Activated CD4-positive, alpha-beta memory T cell treated with anti-CD3 and anti-CD28 coated beads for 36 hours (primary cell): ENCODE results near the gene OR8B12. TPM values are rescaled to one million over a fixed set of nuclear protein-coding genes. Genes with fewer than 3 reads are reported as not detected.

Experiments used
- CTCF ChIA-PET: fragments of 350-600 bp; sonication (Branson Sonifier 250); formaldehyde crosslinking; loops from one replicate; lab custom pipeline; 2021; ENCODE audit warnings: antibody characterized with exemption, inconsistent platforms; lab: Charles Lee
- POLR2A ChIA-PET: fragments of 350-600 bp; sonication (Branson Sonifier 250); formaldehyde crosslinking; loops from one replicate; lab custom pipeline; 2021; ENCODE audit warnings: antibody characterized with exemption; lab: Charles Lee
- DNase-seq: peaks from one replicate; pipeline ENCODE4 v3.0.0-alpha.2; 2020
- H3K27ac Mint-ChIP-seq: one replicate; pipeline ENCODE4 v1.8.0; 2021; ENCODE audit warnings: mixed read lengths
- H3K27me3 Mint-ChIP-seq: one replicate; pipeline ENCODE4 v1.8.0; 2021; ENCODE audit warnings: mixed read lengths
- H3K36me3 Mint-ChIP-seq: one replicate; pipeline ENCODE4 v1.8.0; 2021; ENCODE audit warnings: mixed read lengths
- H3K4me1 Mint-ChIP-seq: one replicate; pipeline ENCODE4 v1.8.0; 2021; ENCODE audit warnings: low read depth, mixed read lengths
- H3K4me3 Mint-ChIP-seq: one replicate; pipeline ENCODE4 v1.8.0; 2021; ENCODE audit warnings: mild to moderate bottlenecking, mixed read lengths
- H3K9me3 Mint-ChIP-seq: one replicate; pipeline ENCODE4 v1.8.0; 2021; ENCODE audit warnings: mixed read lengths
- intact Hi-C: fragments of 100-400 bp; cut with micrococcal nuclease; formaldehyde crosslinking; loops from one replicate; pipeline ENCODE4 v1.15.1; 2023
- total RNA-seq, 2 experiments: library from RNA; stranded (reverse); gene quantifications; one replicate each; pipeline ENCODE4 v1.2.3, GENCODE V29; 2021

OR8B12 gene, protein sequence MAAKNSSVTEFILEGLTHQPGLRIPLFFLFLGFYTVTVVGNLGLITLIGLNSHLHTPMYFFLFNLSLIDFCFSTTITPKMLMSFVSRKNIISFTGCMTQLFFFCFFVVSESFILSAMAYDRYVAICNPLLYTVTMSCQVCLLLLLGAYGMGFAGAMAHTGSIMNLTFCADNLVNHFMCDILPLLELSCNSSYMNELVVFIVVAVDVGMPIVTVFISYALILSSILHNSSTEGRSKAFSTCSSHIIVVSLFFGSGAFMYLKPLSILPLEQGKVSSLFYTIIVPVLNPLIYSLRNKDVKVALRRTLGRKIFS
- not detected for total RNA-seq

DNA sequence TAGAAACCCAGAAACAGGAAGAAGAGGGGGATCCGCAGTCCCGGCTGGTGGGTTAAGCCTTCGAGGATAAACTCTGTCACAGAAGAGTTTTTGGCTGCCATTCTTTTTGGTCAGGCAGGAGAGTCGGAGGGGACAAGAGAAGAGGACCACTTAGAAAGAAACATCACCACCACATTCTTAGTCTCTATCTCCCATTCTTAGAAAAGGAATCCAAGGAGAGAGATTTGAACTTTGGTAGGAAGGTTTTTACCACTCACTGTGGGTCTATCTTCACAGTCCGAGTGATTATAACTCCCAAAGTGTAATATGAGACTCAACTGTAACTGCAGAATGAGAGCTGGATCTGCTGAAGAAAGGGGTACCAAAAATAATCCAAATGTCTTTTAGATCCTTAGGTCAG lies at the start of gene OR8B12:
Gene OR8B12, minus strand, starts transcription at position 101 of the 400 bp plus-strand sequence. Its CDS starts 0 bp downstream, at position 101.
- Mint-ChIP-seq H3K4me1 (no peaks in the 10 kb centered on the region), H3K36me3 (no peaks in the 10 kb centered on the region), H3K4me3 (no peak within 1 kb of the TSS), H3K9me3 (no peaks in the 10 kb centered on the region), H3K27ac (no peak within 1 kb of the TSS), H3K27me3 (peaks cover 5% of the 10 kb centered on the region)
- intact Hi-C loops = no loop called here
- no peak for DNase-seq
- POLR2A ChIA-PET = no interaction called here
- CTCF ChIA-PET = interaction anchor here (0.8 kb wide), 1 partner anchor 1243 kb away, joined by 4 read pairs; no protein-coding TSS in a partner anchor

GRCh38 chr11:124592627-124593026 lies 49.2 kb upstream of the OR8B12 start:
- ChIA-PET POLR2A (no interaction called here), CTCF (no interaction called here)
- Mint-ChIP-seq H3K9me3 (no peaks in the 10 kb centered on the region), H3K4me3 (no peak overlapping the region), H3K4me1 (no peaks in the 10 kb centered on the region), H3K27me3 (peaks cover 13% of the 10 kb centered on the region), H3K27ac (no peak overlapping the region), H3K36me3 (no peaks in the 10 kb centered on the region)
- intact Hi-C loops = no loop called here
- DNase-seq = no peak

- H3K4me1 Mint-ChIP-seq = no peaks in the 10 kb centered on the region
- peaks cover 17% of the 10 kb centered on the region for H3K27me3 Mint-ChIP-seq
- H3K9me3 Mint-ChIP-seq = no peaks in the 10 kb centered on the region
- H3K36me3 Mint-ChIP-seq = no peaks in the 10 kb centered on the region
- no peak overlapping the region for H3K4me3 Mint-ChIP-seq
- ChIA-PET POLR2A (no interaction called here), CTCF (no interaction called here)
- intact Hi-C loops = no loop called here
- no peak for DNase-seq
- no peak overlapping the region for H3K27ac Mint-ChIP-seq
These were observed 48.0 kb upstream of the OR8B12 start for GRCh38 chr11:124591430-124591829.

GRCh38 chr11:124586238-124586860 lies 42.9 kb upstream of the OR8B12 start:
- intact Hi-C loops = loop anchor here (1.0 to 5.0 kb wide), 3 partner anchors 171 to 519 kb away; no protein-coding TSS in a partner anchor
- Mint-ChIP-seq H3K27me3 (peaks cover 15% of the 10 kb centered on the region), H3K9me3 (no peaks in the 10 kb centered on the region), H3K4me3 (no peak overlapping the region), H3K27ac (no peak overlapping the region), H3K4me1 (no peaks in the 10 kb centered on the region), H3K36me3 (no peaks in the 10 kb centered on the region)
- peak; percentile 57 for DNase-seq
- ChIA-PET CTCF (interaction anchor here (0.6 to 3.6 kb wide), 15 partner anchors 8 to 515 kb away, joined by 3 to 33 read pairs (median 4); no protein-coding TSS in a partner anchor), POLR2A (no interaction called here)

GRCh38 chr11:124584681-124585372 lies 41.4 kb upstream of the OR8B12 start:
- no peak for DNase-seq
- peaks cover 15% of the 10 kb centered on the region for H3K27me3 Mint-ChIP-seq
- no peak overlapping the region for H3K4me3 Mint-ChIP-seq
- no peaks in the 10 kb centered on the region for H3K4me1 Mint-ChIP-seq
- ChIA-PET CTCF (interaction anchor here (1.1 to 3.6 kb wide), 10 partner anchors 10 to 513 kb away, joined by 3 to 33 read pairs (median 6); no protein-coding TSS in a partner anchor), POLR2A (no interaction called here)
- H3K36me3 Mint-ChIP-seq = no peaks in the 10 kb centered on the region
- intact Hi-C loops = loop anchor here (5.0 kb wide), 1 partner anchor 518 kb away; no protein-coding TSS in a partner anchor
- no peaks in the 10 kb centered on the region for H3K9me3 Mint-ChIP-seq
- H3K27ac Mint-ChIP-seq = no peak overlapping the region

DNA sequence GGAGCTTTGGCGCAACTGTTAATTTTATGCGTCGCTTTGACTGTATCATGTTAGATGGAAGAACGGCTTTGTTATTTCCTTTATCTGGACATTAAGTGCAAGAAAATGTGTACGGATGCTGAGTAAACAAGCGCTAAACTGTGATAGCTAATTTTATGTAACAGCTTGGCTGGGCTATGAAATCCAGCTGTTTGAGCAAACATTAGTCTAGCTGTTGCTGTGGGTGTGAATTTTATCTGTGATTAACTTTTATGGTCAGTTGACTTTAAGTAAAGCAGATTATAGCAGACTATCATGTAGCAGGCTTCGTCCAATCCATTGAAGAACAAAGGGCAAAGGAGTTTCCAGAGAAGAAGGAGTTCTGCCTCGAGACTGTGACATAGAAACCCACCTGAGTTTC lies 40.3 kb upstream of the OR8B12 start:
- H3K9me3 Mint-ChIP-seq = no peaks in the 10 kb centered on the region
- ChIA-PET POLR2A (no interaction called here), CTCF (interaction anchor here (2.7 to 3.6 kb wide), 2 partner anchors 167 to 181 kb away, joined by 10 to 33 read pairs; no protein-coding TSS in a partner anchor)
- H3K36me3 Mint-ChIP-seq = no peaks in the 10 kb centered on the region
- no peaks in the 10 kb centered on the region for H3K4me1 Mint-ChIP-seq
- no peak for DNase-seq
- H3K27me3 Mint-ChIP-seq = peaks cover 15% of the 10 kb centered on the region
- intact Hi-C loops = no loop called here
- H3K27ac Mint-ChIP-seq = no peak overlapping the region
- no peak overlapping the region for H3K4me3 Mint-ChIP-seq

DNA sequence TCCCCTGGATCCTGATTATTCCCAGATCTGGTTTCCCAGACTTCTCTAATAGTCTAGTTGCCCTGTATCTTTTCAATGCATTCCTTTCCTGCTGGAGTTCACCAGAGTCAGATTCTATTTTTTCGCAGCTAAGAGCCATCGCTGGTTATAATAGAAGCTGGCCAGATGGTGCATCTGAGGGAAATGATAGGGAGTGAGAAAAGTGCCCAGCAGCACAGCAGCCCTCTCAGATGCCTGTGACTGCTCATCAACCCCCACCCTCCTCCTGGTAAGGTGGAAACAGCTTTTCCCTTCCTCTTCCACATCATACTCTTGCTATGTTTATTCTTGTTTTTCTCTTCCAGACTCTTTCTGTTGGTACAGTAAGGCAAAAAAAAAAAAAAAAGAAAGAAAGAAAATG lies 39.1 kb upstream of the OR8B12 start:
- intact Hi-C loops = no loop called here
- no peaks in the 10 kb centered on the region for H3K9me3 Mint-ChIP-seq
- H3K4me3 Mint-ChIP-seq = no peak overlapping the region
- H3K27ac Mint-ChIP-seq = no peak overlapping the region
- no peaks in the 10 kb centered on the region for H3K4me1 Mint-ChIP-seq
- H3K27me3 Mint-ChIP-seq = peaks cover 10% of the 10 kb centered on the region
- ChIA-PET POLR2A (no interaction called here), CTCF (interaction anchor here (1.6 to 2.7 kb wide), 2 partner anchors 180 to 511 kb away, joined by 4 to 10 read pairs; no protein-coding TSS in a partner anchor)
- H3K36me3 Mint-ChIP-seq = no peaks in the 10 kb centered on the region
- DNase-seq = no peak

- ChIA-PET CTCF (interaction anchor here (1.6 kb wide), 1 partner anchor 510 kb away, joined by 4 read pairs; no protein-coding TSS in a partner anchor), POLR2A (no interaction called here)
- no peak for DNase-seq
- intact Hi-C loops = no loop called here
- H3K27ac Mint-ChIP-seq = no peak overlapping the region
- H3K9me3 Mint-ChIP-seq = no peaks in the 10 kb centered on the region
- no peak overlapping the region for H3K4me3 Mint-ChIP-seq
- H3K27me3 Mint-ChIP-seq = peaks cover 3% of the 10 kb centered on the region
- no peaks in the 10 kb centered on the region for H3K36me3 Mint-ChIP-seq
- no peaks in the 10 kb centered on the region for H3K4me1 Mint-ChIP-seq
These were observed 38.4 kb upstream of the OR8B12 start for GRCh38 chr11:124581817-124582216.

DNA sequence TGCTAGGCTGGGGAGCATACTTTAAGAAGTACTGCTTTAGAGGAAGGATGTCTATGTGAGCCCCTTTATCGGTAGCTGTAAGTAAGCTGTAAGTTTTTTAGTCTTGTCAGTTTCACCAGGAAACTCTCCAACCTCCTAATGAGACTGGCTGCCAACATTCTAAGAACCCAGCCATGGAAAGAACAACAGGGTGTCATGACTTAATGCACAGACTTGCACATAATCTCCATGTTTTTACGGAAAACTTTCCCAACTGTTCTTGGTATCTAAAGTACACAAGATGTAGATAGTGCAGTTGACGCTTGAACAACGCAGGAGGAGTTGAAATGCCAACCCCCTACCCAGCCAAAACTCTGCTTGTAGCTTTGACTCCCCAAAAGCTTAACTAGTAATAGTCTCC lies 35.3 kb upstream of the OR8B12 start:
- ChIA-PET CTCF (interaction anchor here (0.6 to 2.3 kb wide), 2 partner anchors 176 to 1475 kb away, joined by 3 to 6 read pairs; no protein-coding TSS in a partner anchor), POLR2A (no interaction called here)
- no peaks in the 10 kb centered on the region for H3K4me1 Mint-ChIP-seq
- no peak for DNase-seq
- intact Hi-C loops = no loop called here
- no peaks in the 10 kb centered on the region for H3K9me3 Mint-ChIP-seq
- H3K27me3 Mint-ChIP-seq = peaks cover 2% of the 10 kb centered on the region
- H3K36me3 Mint-ChIP-seq = no peaks in the 10 kb centered on the region
- H3K4me3 Mint-ChIP-seq = no peak overlapping the region
- H3K27ac Mint-ChIP-seq = no peak overlapping the region

DNA sequence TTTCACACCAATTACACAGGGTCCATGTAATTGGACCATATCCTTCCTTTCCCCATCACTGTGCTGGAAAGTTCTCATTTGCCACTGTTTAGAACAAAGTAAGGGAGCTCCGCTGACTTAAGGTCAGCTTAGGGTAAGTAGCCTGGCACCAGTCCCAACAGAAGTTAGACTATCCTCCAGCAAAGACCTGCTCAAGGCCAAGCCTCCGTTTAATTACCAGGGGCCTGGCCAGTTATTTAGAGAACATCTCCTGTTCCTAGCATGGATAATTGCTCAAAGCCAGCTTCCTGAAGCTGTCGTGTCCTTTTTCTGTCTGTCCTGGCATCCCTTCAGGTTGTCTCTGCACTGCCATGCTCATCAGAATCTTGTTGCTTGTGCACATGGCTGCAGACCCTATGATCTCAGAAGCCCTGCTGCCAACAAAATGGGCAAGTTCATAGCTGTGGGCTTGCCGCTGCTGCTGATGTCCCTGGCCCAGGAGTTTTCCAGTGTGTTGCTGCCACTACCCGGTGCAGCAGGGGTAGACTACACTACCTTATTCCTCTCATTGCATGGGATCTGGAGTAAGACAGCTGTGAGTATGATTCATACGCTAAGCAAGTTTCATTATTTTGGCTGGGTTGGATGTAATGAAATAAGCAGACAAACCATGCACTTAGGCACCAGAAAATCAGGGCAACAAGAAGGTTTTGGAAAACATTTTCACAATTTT lies 34.4 kb upstream of the OR8B12 start:
- Mint-ChIP-seq H3K27me3 (peaks cover 2% of the 10 kb centered on the region), H3K27ac (no peak overlapping the region), H3K36me3 (no peaks in the 10 kb centered on the region), H3K4me3 (no peak overlapping the region), H3K9me3 (no peaks in the 10 kb centered on the region), H3K4me1 (no peaks in the 10 kb centered on the region)
- POLR2A ChIA-PET = interaction anchor here (0.6 kb wide), 1 partner anchor 160 kb away, joined by 3 read pairs; no protein-coding TSS in a partner anchor
- DNase-seq = no peak
- CTCF ChIA-PET = interaction anchor here (0.6 to 2.3 kb wide), 2 partner anchors 176 to 1474 kb away, joined by 3 to 6 read pairs; no protein-coding TSS in a partner anchor
- intact Hi-C loops = no loop called here

DNA sequence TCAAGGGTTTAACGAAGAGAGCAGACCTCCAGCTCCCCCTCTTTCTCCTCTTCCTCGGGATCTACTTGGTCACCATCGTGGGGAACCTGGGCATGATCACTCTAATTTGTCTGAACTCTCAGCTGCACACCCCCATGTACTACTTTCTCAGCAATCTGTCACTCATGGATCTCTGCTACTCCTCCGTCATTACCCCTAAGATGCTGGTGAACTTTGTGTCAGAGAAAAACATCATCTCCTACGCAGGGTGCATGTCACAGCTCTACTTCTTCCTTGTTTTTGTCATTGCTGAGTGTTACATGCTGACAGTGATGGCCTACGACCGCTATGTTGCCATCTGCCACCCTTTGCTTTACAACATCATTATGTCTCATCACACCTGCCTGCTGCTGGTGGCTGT lies 26.7 kb upstream of the OR8B12 start:
- Mint-ChIP-seq H3K4me1 (no peaks in the 10 kb centered on the region), H3K27ac (no peak overlapping the region), H3K4me3 (no peak overlapping the region), H3K27me3 (peaks cover 8% of the 10 kb centered on the region), H3K36me3 (no peaks in the 10 kb centered on the region), H3K9me3 (no peaks in the 10 kb centered on the region)
- POLR2A ChIA-PET = no interaction called here
- DNase-seq = no peak
- CTCF ChIA-PET = no interaction called here
- intact Hi-C loops = no loop called here
